GM23338 (cell line): ENCODE data around the gene RAB20.

Experiments
- CREB1 ChIP-seq: fragments of 250-450 bp; sonication (Bioruptor Pico); IDR thresholded peaks from 2 replicates; pipeline ENCODE4 v1.5.0; 2020; ENCODE audit warnings: low read depth, mild to moderate bottlenecking, moderate library complexity
- CTCF ChIP-seq, 2 experiments: fragments of 200-600 bp in 1 of 2; sonication (generic) in 1 of 2; conservative IDR thresholded peaks; 2 replicates each; pipeline versions ENCODE4 v1.5.1 to v1.6.1; 2016 to 2017; ENCODE audit warnings: antibody characterized with exemption in 2 of 2, low read depth in 2 of 2, mild to moderate bottlenecking in 2 of 2, moderate library complexity in 1 of 2
- EZH2 ChIP-seq: fragments of 200-600 bp; sonication (generic); IDR thresholded peaks from one replicate; pipeline ENCODE4 v1.8.0; 2017; ENCODE audit warnings: antibody characterized with exemption, mild to moderate bottlenecking, low read depth; ENCODE audit not compliant: unreplicated experiment
- EZH2phosphoT487 ChIP-seq: fragments of 200-600 bp; sonication (generic); IDR thresholded peaks from one replicate; pipeline ENCODE4 v1.8.1; 2018; ENCODE audit warnings: antibody characterized with exemption; ENCODE audit not compliant: unreplicated experiment
- JUNB ChIP-seq: IDR thresholded peaks from one replicate; pipeline ENCODE4 v1.6.1; 2016; ENCODE audit warnings: antibody characterized with exemption; ENCODE audit not compliant: unreplicated experiment
- NANOG ChIP-seq: IDR thresholded peaks from 2 replicates; pipeline ENCODE4 v1.6.1; 2016; ENCODE audit warnings: antibody characterized with exemption, borderline replicate concordance
- POLR2AphosphoS5 ChIP-seq: IDR thresholded peaks from 2 replicates; pipeline ENCODE4 v1.6.1; 2016; ENCODE audit warnings: antibody characterized with exemption, low read depth
- REST ChIP-seq: IDR thresholded peaks from one replicate; pipeline ENCODE4 v1.6.1; 2018; ENCODE audit warnings: antibody characterized with exemption; ENCODE audit not compliant: unreplicated experiment
- STAT1 ChIP-seq: IDR thresholded peaks from one replicate; pipeline ENCODE4 v1.6.1; 2016; ENCODE audit warnings: antibody characterized with exemption; ENCODE audit not compliant: unreplicated experiment
- ZNF331 ChIP-seq: fragments of 250-450 bp; sonication (Bioruptor Pico); IDR thresholded peaks from 2 replicates; pipeline ENCODE4 v1.5.0; 2020; ENCODE audit warnings: low read depth, mild to moderate bottlenecking, moderate library complexity

- TF ChIP-seq CTCF (conservative IDR thresholded peaks at IDR 0.05; ENCODE audit: low read depth in 2 of 2) (no peak), STAT1 (no peak), EZH2 (no peak), POLR2AphosphoS5 (no peak), JUNB (no peak), CREB1 (no peak), EZH2phosphoT487 (no peak), REST (no peak), NANOG (no peak), ZNF331 (no peak)
These were observed 43.9 kb downstream of the RAB20 start for GRCh38 chr13:110517505-110518225.
